HG02884 (cell line): ENCODE results near the gene RANGAP1.
A peak's percentile ranks its signal among the peaks of the same experiment; 100 is the strongest.

Source experiments
- ATAC-seq: cut with Tn5 transposase; IDR thresholded peaks from one replicate; pipeline ENCODE4 v1.9.1; 2021; ENCODE audit warnings: mild to moderate bottlenecking, moderate library complexity; ENCODE audit not compliant: unreplicated experiment

RANGAP1 gene

GRCh38 chr22:41285820-41286638 lies at the start of gene RANGAP1:
RANGAP1 (minus strand) TSS chr22:41286187; CDS start chr22:41281044, 5,143 bp downstream.
- peak; percentile 90 for ATAC-seq

- no peak for ATAC-seq
These were observed 49.1 kb upstream of the RANGAP1 start for GRCh38 chr22:41334951-41335635.

GRCh38 chr22:41334215-41334614 lies 48.2 kb upstream of the RANGAP1 start:
- ATAC-seq, result no peak

- ATAC-seq, result no peak
These were observed 47.8 kb upstream of the RANGAP1 start for GRCh38 chr22:41333806-41334205.

- no peak for ATAC-seq
These were observed 46.4 kb upstream of the RANGAP1 start for GRCh38 chr22:41332217-41332939.

GRCh38 chr22:41330169-41330568 lies 44.2 kb upstream of the RANGAP1 start:
- ATAC-seq, result no peak

- ATAC-seq, result no peak
These were observed 41.1 kb upstream of the RANGAP1 start for GRCh38 chr22:41327124-41327523.

GRCh38 chr22:41324821-41325528 lies 39.0 kb upstream of the RANGAP1 start:
- ATAC-seq, result no peak

- ATAC-seq, result no peak
These were observed 34.6 kb upstream of the RANGAP1 start for GRCh38 chr22:41320416-41321240.

- no peak for ATAC-seq
These were observed 29.6 kb upstream of the RANGAP1 start for GRCh38 chr22:41315586-41315985.

GRCh38 chr22:41314821-41315220 lies 28.8 kb upstream of the RANGAP1 start:
- ATAC-seq, result no peak

GRCh38 chr22:41311487-41311886 lies 25.5 kb upstream of the RANGAP1 start:
- no peak for ATAC-seq

- no peak for ATAC-seq
These were observed 24.3 kb upstream of the RANGAP1 start for GRCh38 chr22:41310336-41310735.

GRCh38 chr22:41308544-41308947 lies 22.6 kb upstream of the RANGAP1 start:
- ATAC-seq, result no peak

GRCh38 chr22:41308054-41308453 lies 22.1 kb upstream of the RANGAP1 start:
- no peak for ATAC-seq

- no peak for ATAC-seq
These were observed 19.7 kb upstream of the RANGAP1 start for GRCh38 chr22:41305646-41306045.

GRCh38 chr22:41302811-41303210 lies 16.8 kb upstream of the RANGAP1 start:
- no peak for ATAC-seq

GRCh38 chr22:41302021-41302767 lies 16.2 kb upstream of the RANGAP1 start:
- no peak for ATAC-seq
